Right ventricle myocardium inferior (tissue), 1 donor: Measurements from ENCODE around the gene RSPH9. TPM values are rescaled to one million over a fixed set of nuclear protein-coding genes. Genes with fewer than 3 reads are reported as not detected.

ENCODE experiments used
- ATAC-seq: fragments of 200-7000 bp; cut with Tn5 transposase; one replicate; pipeline ENCODE4 v1.9.1; 2020; ENCODE audit warnings: mild to moderate bottlenecking, moderate library complexity
- DNase-seq: peaks from one replicate; pipeline ENCODE4 v3.0.0; 2021; ENCODE audit errors: missing footprints
- intact Hi-C: fragments of 100-400 bp; cut with DNase I; formaldehyde crosslinking; loops from one replicate; pipeline ENCODE4 v1.11.0; 2022
- total RNA-seq: library from RNA; stranded (reverse); fragmentation: NEBNext Ultra II Directional; extraction: Animal tissue kit (Norgen Biotek cat#: 25700); gene quantifications from one replicate; pipeline ENCODE4 v1.2.1, GENCODE V29; 2021
- donor health status: DM: no; HTN: yes; CAD: no; lungs with severe emphysema.

Gene RSPH9
- total RNA-seq, 1 donor from 2014 or later: 0.11 TPM

- DNase-seq (no peak), ATAC-seq (no peak)
- intact Hi-C loops: loop anchor here (2.0 kb wide), 2 partner anchors 32 to 50 kb away; partner anchors contain the start of gene MRPS18A
Measured at GRCh38 chr6:43718387-43719105, 73.7 kb downstream of the RSPH9 start.

- no peak for DNase-seq
- intact Hi-C loops: loop anchor here (2.0 kb wide), 2 partner anchors 33 to 51 kb away; partner anchors contain the start of gene MRPS18A
- no peak for ATAC-seq
Measured at GRCh38 chr6:43719511-43719910, 74.7 kb downstream of the RSPH9 start.

- DNase-seq (no peak), ATAC-seq (no peak)
- intact Hi-C loops: loop anchor here (5.0 kb wide), 1 partner anchor 46 kb away; no protein-coding TSS in a partner anchor
Measured at GRCh38 chr6:43720999-43721398, 76.2 kb downstream of the RSPH9 start.

Other genes starting within 250 kb of the RSPH9 start
- 14.8 TPM for gene ABCC10, start 217.5 kb upstream of the RSPH9 start, total RNA-seq
- 1.9 TPM for gene DLK2, start 189.5 kb upstream of the RSPH9 start, total RNA-seq
- gene TJAP1, start 167.5 kb upstream of the RSPH9 start, total RNA-seq: 17.4 TPM
- 1.6 TPM for gene LRRC73, start 134.7 kb upstream of the RSPH9 start, total RNA-seq
- 72.2 TPM for gene YIPF3, start 128.1 kb upstream of the RSPH9 start, total RNA-seq
- gene POLR1C, start 127.9 kb upstream of the RSPH9 start, total RNA-seq: 17.3 TPM
- 11.7 TPM for gene XPO5, start 69.0 kb upstream of the RSPH9 start, total RNA-seq
- gene POLH, start 68.9 kb upstream of the RSPH9 start, total RNA-seq: 5.9 TPM
- 23.9 TPM for gene GTPBP2, start 15.8 kb upstream of the RSPH9 start, total RNA-seq
- gene MAD2L1BP, start 9.2 kb upstream of the RSPH9 start, total RNA-seq: 26.7 TPM
- 43.1 TPM for gene MRPS18A, start 42.8 kb downstream of the RSPH9 start, total RNA-seq
- gene VEGFA, start 125.2 kb downstream of the RSPH9 start, total RNA-seq: 242 TPM